ENCODE results near the gene CNN2. TPM values are rescaled to one million over a fixed set of nuclear protein-coding genes. Genes with fewer than 3 reads are reported as not detected.

CNN2 gene
- total RNA-seq, 1 experiment from 2014 or later, result 97.9 TPM

DNA sequence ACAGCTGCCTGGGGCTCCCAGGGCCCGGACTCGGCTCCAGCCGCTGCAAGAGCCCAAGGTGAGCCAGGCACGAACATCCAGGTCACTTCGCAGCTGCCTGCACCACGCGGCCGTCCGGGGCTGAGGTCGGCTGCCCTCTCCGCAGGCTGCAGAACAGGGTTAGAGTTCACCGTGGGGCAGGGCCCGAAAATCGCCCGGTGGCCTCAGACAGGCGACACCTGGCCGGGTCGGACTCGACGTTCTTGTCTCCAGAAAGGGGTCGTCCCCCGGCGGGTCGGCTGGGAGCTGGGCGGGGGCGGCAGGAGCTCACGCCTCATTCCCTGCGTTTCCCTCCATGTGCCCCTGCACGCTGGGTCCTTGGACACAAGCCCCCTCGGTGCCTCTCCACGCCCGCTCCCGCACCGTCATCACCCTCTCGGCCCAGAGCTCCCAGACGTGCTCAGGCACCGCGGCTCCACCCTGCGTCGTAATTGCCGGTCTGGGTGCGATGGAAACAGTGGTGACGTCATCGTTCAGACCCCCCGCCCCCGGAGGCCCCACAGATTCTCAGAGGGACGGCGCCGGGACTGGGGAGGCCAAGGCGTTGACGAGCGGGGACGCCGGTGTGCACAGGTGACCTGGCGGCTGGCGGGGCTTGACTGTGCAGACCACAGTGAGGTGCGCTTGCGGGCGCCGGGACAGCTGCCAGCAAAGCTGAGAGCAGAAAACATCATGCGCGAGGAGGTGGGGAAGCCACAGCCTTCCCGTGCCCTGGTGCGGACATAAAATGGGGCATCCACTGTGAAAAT lies 30.2 kb upstream of the CNN2 start:
- Histone ChIP-seq H3K9ac (ENCODE audit: low read length) (no peak overlapping the region), H3K4me2 (ENCODE audit: low read length) (peak overlapping the region; percentile 72), H3K27me3 (ENCODE audit: low read length) (no peaks in the 10 kb centered on the region; the same call in 1 of the 2 replicates), H3K79me2 (ENCODE audit: low read length) (no peaks in the 10 kb centered on the region), H3K4me1 (ENCODE audit: insufficient read depth, low read length) (peaks cover 8% of the 10 kb centered on the region), H4K20me1 (ENCODE audit: low read length) (no peaks in the 10 kb centered on the region), H3K4me3 (ENCODE audit: low read length) (peak overlapping the region; percentile 35; the same call in 1 of the 2 replicates), H2AFZ (ENCODE audit: low read length) (no peak overlapping the region), H3K9me2 (replicated peaks; ENCODE audit: low read length) (no peaks in the 10 kb centered on the region), H3F3A (ENCODE audit: low read length, unreplicated experiment) (no peaks in the 10 kb centered on the region), H3K9me3 (ENCODE audit: low read length) (no peaks in the 10 kb centered on the region), H3K36me3 (ENCODE audit: low read depth, low read length) (no peaks in the 10 kb centered on the region; the same call in 1 of the 2 replicates), H3K27ac (ENCODE audit: low read length) (no peak overlapping the region)
- POLR2A ChIA-PET (ENCODE audit: unreplicated experiment), result no interaction called here
- TF ChIP-seq EZH2 (IDR thresholded peaks at IDR 0.05; ENCODE audit: low read length, unreplicated experiment) (no peak), EZH2phosphoT487 (IDR thresholded peaks at IDR 0.05; ENCODE audit: borderline replicate concordance, low read length) (no peak)
- TF ChIP-seq, protein P1, sequence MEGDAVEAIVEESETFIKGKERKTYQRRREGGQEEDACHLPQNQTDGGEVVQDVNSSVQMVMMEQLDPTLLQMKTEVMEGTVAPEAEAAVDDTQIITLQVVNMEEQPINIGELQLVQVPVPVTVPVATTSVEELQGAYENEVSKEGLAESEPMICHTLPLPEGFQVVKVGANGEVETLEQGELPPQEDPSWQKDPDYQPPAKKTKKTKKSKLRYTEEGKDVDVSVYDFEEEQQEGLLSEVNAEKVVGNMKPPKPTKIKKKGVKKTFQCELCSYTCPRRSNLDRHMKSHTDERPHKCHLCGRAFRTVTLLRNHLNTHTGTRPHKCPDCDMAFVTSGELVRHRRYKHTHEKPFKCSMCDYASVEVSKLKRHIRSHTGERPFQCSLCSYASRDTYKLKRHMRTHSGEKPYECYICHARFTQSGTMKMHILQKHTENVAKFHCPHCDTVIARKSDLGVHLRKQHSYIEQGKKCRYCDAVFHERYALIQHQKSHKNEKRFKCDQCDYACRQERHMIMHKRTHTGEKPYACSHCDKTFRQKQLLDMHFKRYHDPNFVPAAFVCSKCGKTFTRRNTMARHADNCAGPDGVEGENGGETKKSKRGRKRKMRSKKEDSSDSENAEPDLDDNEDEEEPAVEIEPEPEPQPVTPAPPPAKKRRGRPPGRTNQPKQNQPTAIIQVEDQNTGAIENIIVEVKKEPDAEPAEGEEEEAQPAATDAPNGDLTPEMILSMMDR (conservative IDR thresholded peaks at IDR 0.05; ENCODE audit: low read depth, low read length), result no peak
- ATAC-seq (peak; percentile 20; the same call in 1 of the 2 replicates), DNase-seq (peak; percentile 19)
- no TSS peak for BruUV-seq (replicated peaks)
- CTCF ChIA-PET, result no interaction called here
- intact Hi-C loops (cut with micrococcal nuclease), result no loop called here

DNA sequence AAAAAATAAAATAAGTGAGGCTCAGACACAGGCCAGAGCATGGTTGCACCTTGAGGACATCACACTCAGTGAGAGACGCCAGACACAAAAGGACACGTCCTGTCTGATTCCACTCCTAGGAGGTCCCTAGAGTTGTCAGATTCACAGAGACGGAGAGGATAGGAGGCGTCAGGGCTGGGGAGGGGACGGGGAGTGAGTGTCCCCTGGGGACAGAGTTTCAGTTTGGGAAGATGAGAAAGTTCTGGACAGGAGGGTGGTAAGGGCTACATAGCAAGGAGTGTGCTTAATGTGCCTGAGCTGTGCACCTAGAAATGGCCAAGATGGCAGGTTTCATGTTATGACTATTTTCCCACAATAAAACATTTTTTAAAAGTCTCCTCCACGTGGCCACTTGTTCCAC lies 28.3 kb upstream of the CNN2 start:
- ATAC-seq (no peak), DNase-seq (no peak)
- Histone ChIP-seq H4K20me1 (ENCODE audit: low read length) (no peaks in the 10 kb centered on the region), H3K4me3 (ENCODE audit: low read length) (no peak overlapping the region), H3K27me3 (ENCODE audit: low read length) (no peaks in the 10 kb centered on the region; the same call in 1 of the 2 replicates), H2AFZ (ENCODE audit: low read length) (no peak overlapping the region), H3K9ac (ENCODE audit: low read length) (no peak overlapping the region), H3F3A (ENCODE audit: low read length, unreplicated experiment) (no peaks in the 10 kb centered on the region), H3K9me3 (ENCODE audit: low read length) (no peaks in the 10 kb centered on the region), H3K79me2 (ENCODE audit: low read length) (no peaks in the 10 kb centered on the region), H3K36me3 (ENCODE audit: low read depth, low read length) (no peaks in the 10 kb centered on the region), H3K4me1 (ENCODE audit: insufficient read depth, low read length) (peaks cover 8% of the 10 kb centered on the region), H3K9me2 (replicated peaks; ENCODE audit: low read length) (no peaks in the 10 kb centered on the region), H3K27ac (ENCODE audit: low read length) (no peak overlapping the region), H3K4me2 (ENCODE audit: low read length) (no peak overlapping the region)
- POLR2A ChIA-PET (ENCODE audit: unreplicated experiment), result no interaction called here
- intact Hi-C loops (cut with micrococcal nuclease), result no loop called here
- no TSS peak for BruUV-seq (replicated peaks)
- CTCF ChIA-PET, result no interaction called here
- no peak for TF ChIP-seq EZH2phosphoT487 (IDR thresholded peaks at IDR 0.05; ENCODE audit: borderline replicate concordance, low read length)
- no peak for TF ChIP-seq EZH2 (IDR thresholded peaks at IDR 0.05; ENCODE audit: low read length, unreplicated experiment)
- TF ChIP-seq, protein P1 (conservative IDR thresholded peaks at IDR 0.05; ENCODE audit: low read depth, low read length), result no peak

DNA sequence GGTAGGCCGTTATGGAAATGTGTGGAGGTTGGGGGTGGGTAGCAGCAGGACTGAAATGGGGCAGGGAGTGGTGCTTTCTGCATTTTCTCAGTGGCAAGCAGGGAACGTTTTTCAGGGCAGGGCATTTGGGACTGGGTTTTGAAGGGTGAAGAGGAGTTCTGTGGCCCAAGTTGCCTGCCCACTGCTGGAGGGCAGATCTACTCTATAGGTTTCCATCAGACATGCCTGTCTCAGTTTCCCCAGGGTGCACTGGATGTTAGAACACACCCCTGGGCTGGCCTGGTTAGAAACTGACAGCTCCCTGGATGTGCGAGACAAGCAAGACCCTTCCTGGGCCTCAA lies 27.1 kb upstream of the CNN2 start:
- POLR2A ChIA-PET (ENCODE audit: unreplicated experiment), result no interaction called here
- TF ChIP-seq EZH2 (IDR thresholded peaks at IDR 0.05; ENCODE audit: low read length, unreplicated experiment) (no peak), EZH2phosphoT487 (IDR thresholded peaks at IDR 0.05; ENCODE audit: borderline replicate concordance, low read length) (no peak)
- TF ChIP-seq, protein P1 (conservative IDR thresholded peaks at IDR 0.05; ENCODE audit: low read depth, low read length), result no peak
- no peaks in the 10 kb centered on the region for H3K79me2 ChIP-seq (ENCODE audit: low read length)
- no peak overlapping the region for H3K27ac ChIP-seq (ENCODE audit: low read length)
- ATAC-seq (no peak), DNase-seq (no peak)
- peaks cover 8% of the 10 kb centered on the region for H3K4me1 ChIP-seq (ENCODE audit: insufficient read depth, low read length)
- CTCF ChIA-PET, result no interaction called here
- H4K20me1 ChIP-seq (ENCODE audit: low read length), result no peaks in the 10 kb centered on the region
- H3K9me3 ChIP-seq (ENCODE audit: low read length), result no peaks in the 10 kb centered on the region
- no peaks in the 10 kb centered on the region for H3K36me3 ChIP-seq (ENCODE audit: low read depth, low read length)
- H3F3A ChIP-seq (ENCODE audit: low read length, unreplicated experiment), result no peaks in the 10 kb centered on the region
- no peak overlapping the region for H2AFZ ChIP-seq (ENCODE audit: low read length)
- H3K4me2 ChIP-seq (ENCODE audit: low read length), result no peak overlapping the region
- no peak overlapping the region for H3K4me3 ChIP-seq (ENCODE audit: low read length)
- no peaks in the 10 kb centered on the region for H3K9me2 ChIP-seq (replicated peaks; ENCODE audit: low read length)
- BruUV-seq (replicated peaks), result no TSS peak
- intact Hi-C loops (cut with micrococcal nuclease), result no loop called here
- no peak overlapping the region for H3K9ac ChIP-seq (ENCODE audit: low read length)
- H3K27me3 ChIP-seq (ENCODE audit: low read length), result no peaks in the 10 kb centered on the region; the same call in 1 of the 2 replicates
